Sigmoid colon (tissue), 4 donors: ENCODE results near the gene DAAM1.

Source experiments
- CTCF ChIP-seq, 4 experiments: fragments of 450-650 bp in 3 of 4; fragments of 200-600 bp in 1 of 4; IDR thresholded peaks; one replicate each; pipeline ENCODE4 v1.5.1; 2016 to 2019; ENCODE audit warnings: antibody characterized with exemption in 4 of 4, mild to moderate bottlenecking in 3 of 4, moderate library complexity in 2 of 4
- EP300 ChIP-seq, 4 donors: sonication (generic); formaldehyde crosslinking; IDR thresholded peaks; one replicate each; pipeline ENCODE4 v1.6.1; 2017; ENCODE audit warnings: antibody characterized with exemption in 4 of 4

GRCh38 chr14:59155886-59156285, 32.6 kb upstream of the DAAM1 start:
- TF ChIP-seq CTCF (IDR thresholded peaks at IDR 0.05) = no peak
- TF ChIP-seq EP300 (IDR thresholded peaks at IDR 0.05) = no peak
